PC-3 (cell line): ENCODE measurements around the gene MAF. TPM values are rescaled to one million over a fixed set of nuclear protein-coding genes. Genes with fewer than 3 reads are reported as not detected.

Source experiments
- ATAC-seq: fragments of 200-7000 bp; cut with Tn5 transposase; 2 replicates; pipeline ENCODE4 v1.9.1; 2020; ENCODE audit warnings: mild to moderate bottlenecking, moderate library complexity
- BruUV-seq: library from RNA; stranded (reverse); fragments of 400-500 nt; replicated peaks from 2 replicates; lab custom pipeline; 2021; lab: Mats Ljungman, UMichigan
- CTCF ChIA-PET: fragments of 300-600 bp; sonication (Branson Sonifier 250); formaldehyde crosslinking; loops from one replicate; lab custom pipeline; 2022; ENCODE audit warnings: antibody characterized with exemption; lab: Charles Lee
- POLR2A ChIA-PET: fragments of 300-600 bp; sonication (Branson Sonifier 250); formaldehyde crosslinking; loops from one replicate; lab custom pipeline; 2022; ENCODE audit warnings: antibody characterized with exemption; ENCODE audit not compliant: unreplicated experiment; lab: Charles Lee
- DNase-seq: peaks from one replicate; pipeline ENCODE4 v3.0.0-alpha.2; 2015
- H2AFZ ChIP-seq: fragments of 300-600 bp; sonication (generic); 2 replicates; pipeline ENCODE4 v1.6.0; 2016; ENCODE audit warnings: antibody characterized with exemption, low read length
- H3F3A ChIP-seq: fragments of 300-600 bp; sonication (generic); one replicate; pipeline ENCODE4 v1.6.0; 2017; ENCODE audit warnings: antibody characterized with exemption, low read length, control low read depth, mild to moderate bottlenecking; ENCODE audit not compliant: unreplicated experiment
- H3K27ac ChIP-seq: fragments of 300-600 bp; sonication (generic); 2 replicates; pipeline ENCODE4 v1.5.1; 2016; ENCODE audit warnings: mild to moderate bottlenecking, low read length
- H3K27me3 ChIP-seq: fragments of 300-600 bp; sonication (generic); 2 replicates; pipeline ENCODE4 v1.6.1; 2016; ENCODE audit warnings: low read length, mixed read lengths
- H3K36me3 ChIP-seq: fragments of 300-600 bp; sonication (generic); 2 replicates; pipeline ENCODE4 v1.6.1; 2016; ENCODE audit warnings: low read depth, mixed run types, low read length, mixed read lengths
- H3K4me1 ChIP-seq: fragments of 300-600 bp; sonication (generic); 2 replicates; pipeline ENCODE4 v1.5.1; 2016; ENCODE audit warnings: low read length; ENCODE audit not compliant: insufficient read depth
- H3K4me2 ChIP-seq: fragments of 300-600 bp; sonication (generic); 2 replicates; pipeline ENCODE4 v1.6.0; 2016; ENCODE audit warnings: low read length
- H3K4me3 ChIP-seq: fragments of 300-600 bp; sonication (generic); 2 replicates; pipeline ENCODE4 v1.5.1; 2016; ENCODE audit warnings: mild to moderate bottlenecking, low read length, mixed read lengths
- H3K79me2 ChIP-seq: fragments of 300-600 bp; sonication (generic); 2 replicates; pipeline ENCODE4 v1.6.1; 2017; ENCODE audit warnings: low read length, mixed read lengths
- H3K9ac ChIP-seq: fragments of 300-600 bp; sonication (generic); 2 replicates; pipeline ENCODE4 v1.6.0; 2016; ENCODE audit warnings: mild to moderate bottlenecking, low read length
- H3K9me2 ChIP-seq: fragments of 300-600 bp; sonication (generic); replicated peaks from 2 replicates; pipeline ENCODE4 v1.6.1; 2016; ENCODE audit warnings: mixed run types, low read length, mixed read lengths
- H3K9me3 ChIP-seq: fragments of 300-600 bp; sonication (generic); 2 replicates; pipeline ENCODE4 v1.6.1; 2016; ENCODE audit warnings: low read length, mixed read lengths
- H4K20me1 ChIP-seq: fragments of 300-600 bp; sonication (generic); 2 replicates; pipeline ENCODE4 v1.6.1; 2016; ENCODE audit warnings: low read length, mixed read lengths
- CTCF ChIP-seq: fragments of 300-600 bp; sonication (generic); conservative IDR thresholded peaks from 2 replicates; pipeline ENCODE4 v1.5.1; 2017; ENCODE audit warnings: antibody characterized with exemption, low read depth, mild to moderate bottlenecking, low read length
- EZH2 ChIP-seq: fragments of 300-600 bp; sonication (generic); IDR thresholded peaks from one replicate; pipeline ENCODE4 v1.6.1; 2017; ENCODE audit warnings: antibody characterized with exemption, mild to moderate bottlenecking, low read length; ENCODE audit not compliant: unreplicated experiment
- EZH2phosphoT487 ChIP-seq: fragments of 300-600 bp; sonication (generic); IDR thresholded peaks from 2 replicates; pipeline ENCODE4 v1.6.1; 2018; ENCODE audit warnings: mild to moderate bottlenecking, antibody characterized with exemption, low read length, borderline replicate concordance
- intact Hi-C: fragments of 100-400 bp; cut with micrococcal nuclease; formaldehyde crosslinking; loops from 2 replicates; pipeline ENCODE4 v1.9.0; 2023
- total RNA-seq: library from RNA; depleted of rRNA; stranded (reverse); fragments of >200 nt; gene quantifications from 2 replicates; pipeline ENCODE4 v1.2.3, GENCODE V29; 2014

Gene MAF
- total RNA-seq, 1 experiment from 2014 or later: not detected

GRCh38 chr16:79554912-79555311, 45.6 kb downstream of the MAF start:
- H3K36me3 ChIP-seq: no peaks in the 10 kb centered on the region
- ATAC-seq (no peak), DNase-seq (no peak)
- H3K79me2 ChIP-seq: no peaks in the 10 kb centered on the region
- H3K4me1 ChIP-seq: no peaks in the 10 kb centered on the region
- H3K27ac ChIP-seq: no peak overlapping the region
- CTCF ChIA-PET: no interaction called here
- H3K27me3 ChIP-seq: no peaks in the 10 kb centered on the region
- H3K9ac ChIP-seq: no peak overlapping the region
- H3K9me2 ChIP-seq: no peaks in the 10 kb centered on the region
- H2AFZ ChIP-seq: no peak overlapping the region
- H3K4me2 ChIP-seq: no peak overlapping the region
- BruUV-seq: no TSS peak
- TF ChIP-seq EZH2phosphoT487: no peak
- TF ChIP-seq CTCF: no peak
- TF ChIP-seq EZH2: no peak
- H3K9me3 ChIP-seq: no peaks in the 10 kb centered on the region
- POLR2A ChIA-PET: no interaction called here
- no peak overlapping the region for H3K4me3 ChIP-seq
- H4K20me1 ChIP-seq: no peaks in the 10 kb centered on the region
- intact Hi-C loops: no loop called here
- H3F3A ChIP-seq: no peaks in the 10 kb centered on the region

GRCh38 chr16:79550373-79550772, 50.2 kb downstream of the MAF start:
- no peaks in the 10 kb centered on the region for H3K36me3 ChIP-seq
- H3K4me2 ChIP-seq: no peak overlapping the region
- no peak overlapping the region for H3K9ac ChIP-seq
- POLR2A ChIA-PET: no interaction called here
- intact Hi-C loops: no loop called here
- H3K4me1 ChIP-seq: no peaks in the 10 kb centered on the region
- H3K27me3 ChIP-seq: no peaks in the 10 kb centered on the region
- H3K27ac ChIP-seq: no peak overlapping the region
- DNase-seq (no peak), ATAC-seq (no peak)
- TF ChIP-seq EZH2: no peak
- no peak for TF ChIP-seq EZH2phosphoT487
- TF ChIP-seq CTCF: no peak
- H3K4me3 ChIP-seq: no peak overlapping the region
- BruUV-seq: no TSS peak
- CTCF ChIA-PET: no interaction called here
- H3K9me2 ChIP-seq: no peaks in the 10 kb centered on the region
- H3F3A ChIP-seq: no peaks in the 10 kb centered on the region
- H3K79me2 ChIP-seq: no peaks in the 10 kb centered on the region
- H2AFZ ChIP-seq: no peak overlapping the region
- H3K9me3 ChIP-seq: no peaks in the 10 kb centered on the region
- no peaks in the 10 kb centered on the region for H4K20me1 ChIP-seq

- Histone ChIP-seq H3F3A (no peaks in the 10 kb centered on the region), H4K20me1 (no peaks in the 10 kb centered on the region), H3K36me3 (no peaks in the 10 kb centered on the region), H3K4me3 (no peak overlapping the region), H3K27me3 (no peaks in the 10 kb centered on the region), H3K27ac (no peak overlapping the region), H3K4me2 (no peak overlapping the region), H3K79me2 (no peaks in the 10 kb centered on the region), H3K4me1 (no peaks in the 10 kb centered on the region), H3K9ac (no peak overlapping the region), H2AFZ (no peak overlapping the region), H3K9me2 (no peaks in the 10 kb centered on the region), H3K9me3 (no peaks in the 10 kb centered on the region)
- ChIA-PET POLR2A (no interaction called here), CTCF (no interaction called here)
- TF ChIP-seq EZH2 (no peak), CTCF (no peak), EZH2phosphoT487 (no peak)
- intact Hi-C loops: no loop called here
- DNase-seq (no peak), ATAC-seq (no peak)
- BruUV-seq: no TSS peak
Observed at GRCh38 chr16:79547085-79547484, 53.5 kb downstream of the MAF start.
